ENCODE data around the gene BTLA.
"Not testable (repeated sequence)": the region's sequence is repeated elsewhere in the genome, so short reads cannot be mapped to it uniquely, and the experiment has no call there.

The BTLA gene

GRCh38 chr3:112437146-112438022, 61.9 kb downstream of the BTLA start:
- no peak for DNase-seq

- DNase-seq: no peak
Observed at GRCh38 chr3:112429960-112430359, 69.3 kb downstream of the BTLA start.

GRCh38 chr3:112427123-112427522, 72.1 kb downstream of the BTLA start:
- DNase-seq: no peak

- no peak for DNase-seq
Observed at GRCh38 chr3:112425858-112426750, 73.2 kb downstream of the BTLA start.

- no peak for DNase-seq
Observed at GRCh38 chr3:112425382-112425781, 73.9 kb downstream of the BTLA start.

GRCh38 chr3:112424394-112424793, 74.9 kb downstream of the BTLA start:
- DNase-seq: no peak

- DNase-seq: not testable (repeated sequence)
Observed at GRCh38 chr3:112422921-112423320, 76.4 kb downstream of the BTLA start.

GRCh38 chr3:112418526-112418925, 80.7 kb downstream of the BTLA start:
- DNase-seq: not testable (repeated sequence)

GRCh38 chr3:112417696-112418318, 81.5 kb downstream of the BTLA start:
- no peak for DNase-seq

GRCh38 chr3:112416391-112417212, 82.7 kb downstream of the BTLA start:
- DNase-seq: no peak

GRCh38 chr3:112415390-112415789, 83.9 kb downstream of the BTLA start:
- no peak for DNase-seq
